Measurements from ENCODE around the gene EPM2AIP1. TPM values are rescaled to one million over a fixed set of nuclear protein-coding genes. Genes with fewer than 3 reads are reported as not detected.

EPM2AIP1 gene
- total and polyA plus RNA-seq, 9 of the 15 experiments (the other 6 are each of a cell fraction or from before 2014, with no cell fraction given), result 6.7 to 44.8 (median 25.2) TPM

GRCh38 chr3:36992806-36993325 lies at the start of gene EPM2AIP1 (continued):
- TF ChIP-seq RERE (CRISPR knock-in tag; IDR thresholded peaks at IDR 0.05; ENCODE audit: borderline replicate concordance), result no peak
- TF ChIP-seq PHF20 (IDR thresholded peaks at IDR 0.05; ENCODE audit: partially characterized antibody), result no peak
- TF ChIP-seq CREB1 (IDR thresholded peaks at IDR 0.05), result peak; percentile 25; the same call in 1 of the 2 replicates
- TF ChIP-seq CREB1 (CRISPR knock-in tag; IDR thresholded peaks at IDR 0.05), result 0 out of 2 replicates have a peak, but pooled peaks have one; percentile 35
- no peak for TF ChIP-seq ZKSCAN1 (IDR thresholded peaks at IDR 0.05; ENCODE audit: low read depth, low read length)
- no peak for TF ChIP-seq NR2C1 (IDR thresholded peaks at IDR 0.05)
- TF ChIP-seq NR2C1 (tag; IDR thresholded peaks at IDR 0.05), result no peak
- TF ChIP-seq POLR2B (IDR thresholded peaks at IDR 0.05; ENCODE audit: low read depth, partially characterized antibody), result peak; percentile 95
- TF ChIP-seq, protein P1, sequence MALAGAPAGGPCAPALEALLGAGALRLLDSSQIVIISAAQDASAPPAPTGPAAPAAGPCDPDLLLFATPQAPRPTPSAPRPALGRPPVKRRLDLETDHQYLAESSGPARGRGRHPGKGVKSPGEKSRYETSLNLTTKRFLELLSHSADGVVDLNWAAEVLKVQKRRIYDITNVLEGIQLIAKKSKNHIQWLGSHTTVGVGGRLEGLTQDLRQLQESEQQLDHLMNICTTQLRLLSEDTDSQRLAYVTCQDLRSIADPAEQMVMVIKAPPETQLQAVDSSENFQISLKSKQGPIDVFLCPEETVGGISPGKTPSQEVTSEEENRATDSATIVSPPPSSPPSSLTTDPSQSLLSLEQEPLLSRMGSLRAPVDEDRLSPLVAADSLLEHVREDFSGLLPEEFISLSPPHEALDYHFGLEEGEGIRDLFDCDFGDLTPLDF (CRISPR knock-in tag; IDR thresholded peaks at IDR 0.05), result peak; percentile 80; the same call in 1 of the 2 replicates
- TF ChIP-seq SETDB1 (IDR thresholded peaks at IDR 0.05; ENCODE audit: low read length), result no peak
- peak; percentile 65 for TF ChIP-seq RBBP5 (IDR thresholded peaks at IDR 0.05; ENCODE audit: borderline replicate concordance, insufficient read depth, low read length, poor library complexity, severe bottlenecking)
- TF ChIP-seq CEBPZ (IDR thresholded peaks at IDR 0.05; ENCODE audit: borderline replicate concordance, low read depth, low read length), result no peak
- peak; percentile 87; the same call in 1 of the 2 replicates for TF ChIP-seq ZNF165 (CRISPR knock-in tag; IDR thresholded peaks at IDR 0.05; ENCODE audit: borderline replicate concordance)
- TF ChIP-seq, protein P2, sequence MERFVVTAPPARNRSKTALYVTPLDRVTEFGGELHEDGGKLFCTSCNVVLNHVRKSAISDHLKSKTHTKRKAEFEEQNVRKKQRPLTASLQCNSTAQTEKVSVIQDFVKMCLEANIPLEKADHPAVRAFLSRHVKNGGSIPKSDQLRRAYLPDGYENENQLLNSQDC (CRISPR knock-in tag; IDR thresholded peaks at IDR 0.05), result peak; percentile 47; the same call in 1 of the 2 replicates
- TF ChIP-seq, protein P3, sequence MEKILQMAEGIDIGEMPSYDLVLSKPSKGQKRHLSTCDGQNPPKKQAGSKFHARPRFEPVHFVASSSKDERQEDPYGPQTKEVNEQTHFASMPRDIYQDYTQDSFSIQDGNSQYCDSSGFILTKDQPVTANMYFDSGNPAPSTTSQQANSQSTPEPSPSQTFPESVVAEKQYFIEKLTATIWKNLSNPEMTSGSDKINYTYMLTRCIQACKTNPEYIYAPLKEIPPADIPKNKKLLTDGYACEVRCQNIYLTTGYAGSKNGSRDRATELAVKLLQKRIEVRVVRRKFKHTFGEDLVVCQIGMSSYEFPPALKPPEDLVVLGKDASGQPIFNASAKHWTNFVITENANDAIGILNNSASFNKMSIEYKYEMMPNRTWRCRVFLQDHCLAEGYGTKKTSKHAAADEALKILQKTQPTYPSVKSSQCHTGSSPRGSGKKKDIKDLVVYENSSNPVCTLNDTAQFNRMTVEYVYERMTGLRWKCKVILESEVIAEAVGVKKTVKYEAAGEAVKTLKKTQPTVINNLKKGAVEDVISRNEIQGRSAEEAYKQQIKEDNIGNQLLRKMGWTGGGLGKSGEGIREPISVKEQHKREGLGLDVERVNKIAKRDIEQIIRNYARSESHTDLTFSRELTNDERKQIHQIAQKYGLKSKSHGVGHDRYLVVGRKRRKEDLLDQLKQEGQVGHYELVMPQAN (IDR thresholded peaks at IDR 0.05; ENCODE audit: borderline replicate concordance), result no peak; the same call in 1 of the 2 replicates
